ENCODE data around the gene ZNF438.

DNA sequence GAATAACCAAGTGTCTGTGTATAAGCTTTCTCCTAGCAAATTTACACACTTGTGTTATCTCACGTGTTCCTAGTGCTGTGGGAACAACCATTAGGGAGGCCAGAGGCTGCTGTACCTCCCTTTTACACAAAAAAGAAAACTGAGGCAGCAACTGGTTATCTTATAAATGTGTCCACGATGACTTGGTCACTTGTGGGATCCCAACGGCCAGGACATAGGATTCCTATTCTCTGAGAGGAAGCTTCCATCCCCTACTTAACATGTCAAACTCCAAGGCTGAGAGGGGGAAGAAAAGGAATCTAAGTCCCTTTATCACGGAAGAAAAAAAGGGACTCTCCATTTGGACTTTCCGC is 484 bp downstream of the ZNF438 start:
- TF ChIP-seq POLR2A (IDR thresholded peaks at IDR 0.05) = no peak
- TF ChIP-seq, protein P1, sequence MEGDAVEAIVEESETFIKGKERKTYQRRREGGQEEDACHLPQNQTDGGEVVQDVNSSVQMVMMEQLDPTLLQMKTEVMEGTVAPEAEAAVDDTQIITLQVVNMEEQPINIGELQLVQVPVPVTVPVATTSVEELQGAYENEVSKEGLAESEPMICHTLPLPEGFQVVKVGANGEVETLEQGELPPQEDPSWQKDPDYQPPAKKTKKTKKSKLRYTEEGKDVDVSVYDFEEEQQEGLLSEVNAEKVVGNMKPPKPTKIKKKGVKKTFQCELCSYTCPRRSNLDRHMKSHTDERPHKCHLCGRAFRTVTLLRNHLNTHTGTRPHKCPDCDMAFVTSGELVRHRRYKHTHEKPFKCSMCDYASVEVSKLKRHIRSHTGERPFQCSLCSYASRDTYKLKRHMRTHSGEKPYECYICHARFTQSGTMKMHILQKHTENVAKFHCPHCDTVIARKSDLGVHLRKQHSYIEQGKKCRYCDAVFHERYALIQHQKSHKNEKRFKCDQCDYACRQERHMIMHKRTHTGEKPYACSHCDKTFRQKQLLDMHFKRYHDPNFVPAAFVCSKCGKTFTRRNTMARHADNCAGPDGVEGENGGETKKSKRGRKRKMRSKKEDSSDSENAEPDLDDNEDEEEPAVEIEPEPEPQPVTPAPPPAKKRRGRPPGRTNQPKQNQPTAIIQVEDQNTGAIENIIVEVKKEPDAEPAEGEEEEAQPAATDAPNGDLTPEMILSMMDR (IDR thresholded peaks at IDR 0.05) = no peak

All from prostate gland (tissue), 2 donors.